GM12892 (cell line): ENCODE measurements around the gene CNTNAP2.

Experiments
- POLR2A ChIP-seq: IDR thresholded peaks from 2 replicates; pipeline ENCODE4 v1.6.1; 2011; ENCODE audit warnings: low read depth, low read length, control low read depth
- TAF1 ChIP-seq: IDR thresholded peaks from 2 replicates; pipeline ENCODE4 v1.6.1; 2011; ENCODE audit warnings: low read depth, mild to moderate bottlenecking, control low read depth, low read length, borderline replicate concordance

- no peak for TF ChIP-seq POLR2A
- TF ChIP-seq TAF1, result no peak
Measured at GRCh38 chr7:148135116-148135515, 2018.5 kb downstream of the CNTNAP2 start.
